Adipocyte (in vitro differentiated cells): Measurements from ENCODE around the gene MYLK3.

Experiments used
- DNase-seq: peaks from one replicate; pipeline ENCODE4 v3.0.0-alpha.2; 2015; ENCODE audit warnings: low read depth
- H3K27me3 ChIP-seq: replicated peaks from 2 replicates; pipeline ENCODE4 v1.7.0; 2013; ENCODE audit warnings: mild to moderate bottlenecking, low read length, moderate library complexity; ENCODE audit not compliant: control insufficient read depth, insufficient read depth
- H3K36me3 ChIP-seq: 2 replicates; pipeline ENCODE4 v1.7.0; 2013; ENCODE audit warnings: low read length, mild to moderate bottlenecking, moderate library complexity; ENCODE audit not compliant: control insufficient read depth, insufficient read depth, severe bottlenecking
- H3K4me1 ChIP-seq: 2 replicates; pipeline ENCODE4 v1.7.0; 2013; ENCODE audit warnings: mild to moderate bottlenecking, low read length, moderate library complexity; ENCODE audit not compliant: control insufficient read depth, insufficient read depth
- H3K4me3 ChIP-seq: 2 replicates; pipeline ENCODE4 v1.7.0; 2013; ENCODE audit warnings: mild to moderate bottlenecking, low read length, moderate library complexity
- H3K9ac ChIP-seq: 2 replicates; pipeline ENCODE4 v1.7.0; 2013; ENCODE audit warnings: mild to moderate bottlenecking, low read length, moderate library complexity
- H3K9me3 ChIP-seq: 2 replicates; pipeline ENCODE4 v1.7.0; 2013; ENCODE audit warnings: mild to moderate bottlenecking, low read length, moderate library complexity; ENCODE audit not compliant: control insufficient read depth

MYLK3 gene

DNA sequence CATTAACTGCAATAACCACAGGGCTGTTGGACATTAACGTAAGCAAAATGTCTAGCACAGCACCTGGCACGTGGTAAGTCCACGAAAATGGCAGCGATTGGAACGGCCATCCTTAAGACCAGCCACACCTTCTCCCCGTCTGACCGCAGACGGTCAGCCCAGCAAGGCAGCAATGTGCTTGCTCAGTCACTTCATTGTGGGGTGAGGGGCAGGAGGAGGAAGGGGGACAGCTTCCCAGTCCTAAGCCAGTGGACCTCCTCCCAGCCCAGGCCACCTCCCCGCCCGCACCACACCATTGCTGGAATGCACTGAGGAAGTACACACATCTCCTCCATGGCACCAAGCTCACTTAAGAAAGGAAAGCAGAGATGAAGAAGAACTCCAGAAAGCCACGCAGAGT lies 8.6 kb upstream of the MYLK3 start:
- Histone ChIP-seq H3K36me3 (no peaks in the 10 kb centered on the region), H3K4me3 (no peak overlapping the region), H3K9me3 (no peaks in the 10 kb centered on the region), H3K9ac (no peak overlapping the region), H3K4me1 (no peaks in the 10 kb centered on the region), H3K27me3 (peaks cover 43% of the 10 kb centered on the region)
- no peak for DNase-seq

DNA sequence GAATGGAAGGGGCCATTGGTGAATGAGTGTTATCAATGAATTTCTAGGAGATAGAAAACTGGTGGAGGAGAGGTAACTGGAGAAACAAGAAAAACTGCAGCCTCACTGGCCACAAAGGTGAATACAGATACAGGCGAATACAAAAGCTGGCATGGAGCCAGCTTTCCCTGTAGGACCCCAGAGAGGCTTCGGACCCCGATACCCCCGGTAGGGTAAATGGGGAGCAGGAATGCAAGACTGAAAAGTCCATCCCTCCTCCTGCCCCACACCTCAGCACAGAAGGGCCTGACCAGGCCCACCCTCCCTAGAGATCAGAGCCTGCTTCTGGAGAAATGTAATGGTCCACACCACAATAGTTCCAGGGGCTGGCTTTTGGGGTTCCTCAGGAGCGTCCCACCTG lies 4.9 kb upstream of the MYLK3 start:
- no peak overlapping the region for H3K4me3 ChIP-seq
- H3K36me3 ChIP-seq: no peaks in the 10 kb centered on the region
- H3K27me3 ChIP-seq: peaks cover 30% of the 10 kb centered on the region
- no peaks in the 10 kb centered on the region for H3K4me1 ChIP-seq
- H3K9ac ChIP-seq: no peak overlapping the region
- no peaks in the 10 kb centered on the region for H3K9me3 ChIP-seq
- no peak for DNase-seq

DNA sequence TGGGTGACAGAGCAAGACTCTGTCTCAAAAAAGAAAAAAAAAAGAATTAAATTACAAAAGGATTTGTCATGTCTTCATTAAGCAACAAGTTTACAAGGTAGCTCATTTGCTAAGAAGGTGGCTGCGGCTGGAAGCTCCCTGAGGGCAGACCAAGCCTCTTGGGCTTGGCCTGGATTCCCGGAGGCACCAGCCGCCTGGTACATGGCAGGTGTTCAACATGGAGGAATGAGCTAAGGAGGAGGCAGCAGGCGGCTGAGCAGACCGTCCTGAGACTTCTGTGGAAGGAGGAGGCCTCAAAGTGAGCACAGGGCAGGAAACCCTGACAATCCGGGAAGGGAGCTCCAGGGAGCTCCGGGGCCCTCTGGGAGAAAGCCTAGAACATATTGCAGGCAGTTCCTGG lies 3.2 kb upstream of the MYLK3 start:
- Histone ChIP-seq H3K4me1 (no peaks in the 10 kb centered on the region), H3K4me3 (no peak overlapping the region), H3K27me3 (peaks cover 29% of the 10 kb centered on the region), H3K36me3 (no peaks in the 10 kb centered on the region), H3K9me3 (no peaks in the 10 kb centered on the region), H3K9ac (no peak overlapping the region)
- DNase-seq: no peak

DNA sequence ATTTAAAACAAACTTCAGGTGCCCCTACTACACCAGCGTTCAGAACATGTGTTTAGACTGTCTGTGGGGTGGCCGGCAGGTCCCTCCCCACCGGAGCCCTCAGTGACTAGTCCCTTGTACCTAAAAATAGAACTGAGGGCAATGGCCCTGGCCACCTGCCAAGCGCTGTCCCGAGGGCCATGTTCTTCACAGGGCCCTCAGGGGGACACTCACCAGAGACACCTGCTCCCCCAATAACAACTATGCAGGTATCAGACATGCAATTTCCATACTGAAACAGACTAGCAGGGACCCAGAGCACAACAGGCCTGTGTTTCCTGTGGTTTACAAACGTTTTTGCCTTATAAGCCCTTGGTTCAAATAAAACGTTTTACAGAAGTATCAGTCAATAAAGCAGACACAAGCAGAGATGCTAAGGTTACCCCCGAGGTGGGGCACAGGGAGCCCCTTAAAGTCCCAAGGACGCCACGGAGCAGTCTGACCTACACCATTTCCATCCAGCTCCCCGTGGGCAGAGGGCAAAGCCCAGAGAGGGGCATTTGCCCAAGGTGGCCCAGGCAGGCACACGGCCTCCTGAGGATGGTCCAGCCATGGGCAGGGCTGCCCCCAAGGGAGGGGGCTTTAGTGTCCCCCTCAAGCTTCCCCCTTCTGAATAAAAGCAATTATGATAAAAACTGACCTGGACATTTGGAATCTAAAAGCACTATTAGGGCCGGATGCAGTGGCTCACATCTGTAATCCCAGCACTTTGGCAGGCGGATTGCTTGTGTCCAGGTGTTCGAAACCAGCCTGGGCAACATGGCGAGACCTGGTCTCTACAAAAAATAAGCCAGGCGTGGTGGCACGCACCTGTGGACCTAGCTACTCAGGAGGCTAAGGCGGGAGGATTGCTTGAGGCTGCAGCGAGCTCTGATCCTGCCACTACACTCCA lies 896 bp upstream of the MYLK3 start:
- Histone ChIP-seq H3K4me1 (no peaks in the 10 kb centered on the region), H3K36me3 (no peaks in the 10 kb centered on the region), H3K9ac (no peak overlapping the region), H3K4me3 (no peak overlapping the region), H3K9me3 (no peaks in the 10 kb centered on the region), H3K27me3 (peaks cover 24% of the 10 kb centered on the region)
- DNase-seq: no peak

GRCh38 chr16:46746821-46747776 lies 1.0 kb downstream of the MYLK3 start:
- Histone ChIP-seq H3K36me3 (no peaks in the 10 kb centered on the region), H3K4me3 (no peak overlapping the region), H3K9me3 (no peaks in the 10 kb centered on the region), H3K9ac (no peak overlapping the region), H3K4me1 (peaks cover 2% of the 10 kb centered on the region), H3K27me3 (peaks cover 24% of the 10 kb centered on the region)
- DNase-seq: peak; percentile 10

GRCh38 chr16:46745617-46746016 lies 2.5 kb downstream of the MYLK3 start:
- Histone ChIP-seq H3K27me3 (peaks cover 24% of the 10 kb centered on the region), H3K4me3 (no peak overlapping the region), H3K9me3 (no peaks in the 10 kb centered on the region), H3K4me1 (peaks cover 2% of the 10 kb centered on the region), H3K9ac (no peak overlapping the region), H3K36me3 (no peaks in the 10 kb centered on the region)
- DNase-seq: no peak

DNA sequence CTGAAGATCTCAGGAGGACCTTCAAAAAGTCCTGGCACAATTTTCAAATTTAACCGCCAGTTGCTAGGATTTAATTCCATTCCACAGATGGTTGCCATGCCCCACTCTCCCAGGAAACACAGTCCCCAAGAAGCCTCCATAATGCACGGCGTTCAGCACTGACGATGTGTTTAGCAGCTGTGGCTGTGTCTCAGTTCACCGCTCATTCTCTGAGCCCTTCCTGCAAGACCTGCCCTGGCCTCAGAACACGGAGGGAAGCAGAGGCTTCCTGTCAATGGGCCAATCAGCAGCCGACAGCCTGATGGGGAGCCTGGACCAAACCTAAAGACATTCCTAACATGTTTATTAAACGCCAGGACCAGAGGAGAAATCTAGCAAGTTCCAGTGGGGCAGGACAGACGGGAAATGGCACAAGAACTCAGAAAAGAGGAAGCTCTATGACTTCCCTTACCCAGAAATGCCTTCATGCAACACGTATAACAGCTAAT lies 4.9 kb downstream of the MYLK3 start:
- Histone ChIP-seq H3K27me3 (peaks cover 8% of the 10 kb centered on the region), H3K9me3 (no peaks in the 10 kb centered on the region), H3K9ac (no peak overlapping the region), H3K4me1 (peaks cover 2% of the 10 kb centered on the region), H3K4me3 (no peak overlapping the region), H3K36me3 (no peaks in the 10 kb centered on the region)
- DNase-seq: no peak

- H3K9ac ChIP-seq: no peak overlapping the region
- DNase-seq: no peak
- H3K4me1 ChIP-seq: peaks cover 2% of the 10 kb centered on the region
- no peaks in the 10 kb centered on the region for H3K36me3 ChIP-seq
- no peaks in the 10 kb centered on the region for H3K9me3 ChIP-seq
- peaks cover 4% of the 10 kb centered on the region for H3K27me3 ChIP-seq
- H3K4me3 ChIP-seq: no peak overlapping the region
Observed at GRCh38 chr16:46739934-46740333, 8.2 kb downstream of the MYLK3 start.

DNA sequence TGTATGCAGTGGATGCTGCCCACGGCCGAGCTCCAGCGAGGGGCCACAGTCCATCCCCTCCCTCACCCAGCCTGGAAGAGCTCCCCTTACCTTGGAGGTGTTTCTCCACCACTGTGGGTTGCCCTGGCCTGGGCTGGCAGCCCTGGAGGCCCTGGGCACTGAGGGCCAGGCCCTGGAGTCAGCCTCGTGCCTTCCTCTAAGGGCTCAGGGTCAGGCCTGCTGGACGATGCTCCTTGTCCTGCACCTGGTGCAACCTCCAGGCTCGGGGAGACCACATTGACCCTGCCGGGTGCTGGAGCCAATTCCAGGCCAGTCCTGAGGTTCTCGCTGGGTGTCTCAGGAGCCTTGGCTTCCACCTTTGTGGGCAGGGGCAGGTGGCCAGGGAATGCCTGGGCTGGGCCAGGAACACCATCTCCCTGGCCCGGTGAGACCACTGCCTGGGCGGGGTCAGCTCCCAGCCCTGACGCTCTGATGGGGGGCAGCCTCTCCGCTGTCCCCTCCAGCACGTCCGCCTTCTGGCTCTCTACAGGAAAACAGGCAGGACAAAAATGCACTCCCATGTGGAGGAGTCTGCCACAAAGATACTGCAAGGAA lies 10.4 kb downstream of the MYLK3 start:
- H3K9ac ChIP-seq: no peak overlapping the region
- H3K4me3 ChIP-seq: no peak overlapping the region
- no peak for DNase-seq
- H3K9me3 ChIP-seq: no peaks in the 10 kb centered on the region
- no peaks in the 10 kb centered on the region for H3K36me3 ChIP-seq
- no peaks in the 10 kb centered on the region for H3K4me1 ChIP-seq
- H3K27me3 ChIP-seq: peaks cover 4% of the 10 kb centered on the region

DNA sequence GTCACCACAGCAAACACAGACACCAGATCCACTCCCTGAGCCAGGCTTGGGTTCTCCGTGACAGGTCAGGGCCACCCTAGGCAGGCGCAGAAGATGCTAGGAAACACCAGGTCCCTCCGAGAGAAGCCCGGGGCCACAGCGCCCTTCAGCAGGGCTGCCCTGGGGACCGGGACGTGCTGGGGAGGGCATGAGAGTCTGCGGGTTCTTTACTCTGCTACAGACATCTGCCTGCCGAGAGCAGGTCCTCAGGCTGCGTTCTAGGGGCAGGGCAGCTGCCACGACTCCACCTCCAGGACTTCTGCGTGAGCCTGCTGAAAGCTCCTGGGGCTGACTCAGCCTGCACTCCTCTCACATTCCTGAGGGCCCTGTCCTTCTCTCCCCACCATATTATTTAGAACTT lies 11.4 kb downstream of the MYLK3 start:
- no peaks in the 10 kb centered on the region for H3K36me3 ChIP-seq
- no peak overlapping the region for H3K4me3 ChIP-seq
- DNase-seq: no peak
- H3K9ac ChIP-seq: no peak overlapping the region
- no peaks in the 10 kb centered on the region for H3K4me1 ChIP-seq
- H3K27me3 ChIP-seq: peaks cover 4% of the 10 kb centered on the region
- no peaks in the 10 kb centered on the region for H3K9me3 ChIP-seq
